ENCODE measurements around the gene PCDH9.

PCDH9 gene

GRCh38 chr13:66430269-66430668 is 799.9 kb downstream of the PCDH9 start:
- Mint-ChIP-seq H3K4me3 (no peak overlapping the region), H3K27ac (no peak overlapping the region), H3K4me1 (no peaks in the 10 kb centered on the region), H3K36me3 (no peaks in the 10 kb centered on the region), H3K9me3 (peaks cover 2% of the 10 kb centered on the region), H3K27me3 (no peaks in the 10 kb centered on the region)
- no peak for ATAC-seq

- no peaks in the 10 kb centered on the region for H3K4me1 Mint-ChIP-seq
- peaks cover 2% of the 10 kb centered on the region for H3K9me3 Mint-ChIP-seq
- H3K27me3 Mint-ChIP-seq: no peaks in the 10 kb centered on the region
- H3K27ac Mint-ChIP-seq: no peak overlapping the region
- ATAC-seq: no peak
- H3K36me3 Mint-ChIP-seq: no peaks in the 10 kb centered on the region
- no peak overlapping the region for H3K4me3 Mint-ChIP-seq
These were observed 801.0 kb downstream of the PCDH9 start for GRCh38 chr13:66429156-66429555.

GRCh38 chr13:66427458-66427861 is 802.7 kb downstream of the PCDH9 start:
- no peak overlapping the region for H3K27ac Mint-ChIP-seq
- H3K9me3 Mint-ChIP-seq: peaks cover 4% of the 10 kb centered on the region
- H3K4me1 Mint-ChIP-seq: no peaks in the 10 kb centered on the region
- no peak overlapping the region for H3K4me3 Mint-ChIP-seq
- no peaks in the 10 kb centered on the region for H3K36me3 Mint-ChIP-seq
- no peak for ATAC-seq
- H3K27me3 Mint-ChIP-seq: no peaks in the 10 kb centered on the region

DNA sequence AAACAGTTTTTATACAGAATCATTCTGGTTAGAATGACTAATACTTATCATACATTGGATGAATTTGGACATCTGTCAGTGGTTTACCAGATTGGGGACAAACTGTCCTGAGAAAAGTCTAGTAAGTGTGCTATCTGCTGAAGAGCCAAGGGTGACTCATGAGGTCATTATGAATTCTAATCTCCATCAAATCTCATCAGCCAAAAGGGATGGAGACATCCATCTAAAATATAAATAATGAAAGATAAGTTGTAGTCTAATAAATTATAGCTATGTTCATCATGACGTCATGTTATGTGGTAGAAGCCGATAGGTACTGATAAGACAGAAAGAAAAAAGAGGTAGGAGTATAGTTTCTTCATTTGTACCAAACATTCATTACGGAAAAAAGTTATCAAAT is 804.4 kb downstream of the PCDH9 start:
- no peaks in the 10 kb centered on the region for H3K27me3 Mint-ChIP-seq

GRCh38 chr13:66424422-66424821 is 805.7 kb downstream of the PCDH9 start:
- Mint-ChIP-seq H3K27me3 (no peaks in the 10 kb centered on the region), H3K27ac (no peak overlapping the region), H3K4me1 (no peaks in the 10 kb centered on the region), H3K9me3 (peaks cover 4% of the 10 kb centered on the region), H3K36me3 (no peaks in the 10 kb centered on the region), H3K4me3 (no peak overlapping the region)
- no peak for ATAC-seq

More for the DNA sequence above, 804.4 kb downstream of the PCDH9 start:
- H3K9me3 Mint-ChIP-seq: peaks cover 4% of the 10 kb centered on the region
- H3K27ac Mint-ChIP-seq: no peak overlapping the region
- H3K4me1 Mint-ChIP-seq: no peaks in the 10 kb centered on the region
- no peak overlapping the region for H3K4me3 Mint-ChIP-seq
- H3K36me3 Mint-ChIP-seq: no peaks in the 10 kb centered on the region
- no peak for ATAC-seq

- H3K27me3 Mint-ChIP-seq: no peaks in the 10 kb centered on the region
- H3K9me3 Mint-ChIP-seq: peaks cover 2% of the 10 kb centered on the region
- H3K4me1 Mint-ChIP-seq: no peaks in the 10 kb centered on the region
- no peak for ATAC-seq
- H3K4me3 Mint-ChIP-seq: no peak overlapping the region
- H3K36me3 Mint-ChIP-seq: no peaks in the 10 kb centered on the region
- H3K27ac Mint-ChIP-seq: no peak overlapping the region
These were observed 814.7 kb downstream of the PCDH9 start for GRCh38 chr13:66415444-66415843.

DNA sequence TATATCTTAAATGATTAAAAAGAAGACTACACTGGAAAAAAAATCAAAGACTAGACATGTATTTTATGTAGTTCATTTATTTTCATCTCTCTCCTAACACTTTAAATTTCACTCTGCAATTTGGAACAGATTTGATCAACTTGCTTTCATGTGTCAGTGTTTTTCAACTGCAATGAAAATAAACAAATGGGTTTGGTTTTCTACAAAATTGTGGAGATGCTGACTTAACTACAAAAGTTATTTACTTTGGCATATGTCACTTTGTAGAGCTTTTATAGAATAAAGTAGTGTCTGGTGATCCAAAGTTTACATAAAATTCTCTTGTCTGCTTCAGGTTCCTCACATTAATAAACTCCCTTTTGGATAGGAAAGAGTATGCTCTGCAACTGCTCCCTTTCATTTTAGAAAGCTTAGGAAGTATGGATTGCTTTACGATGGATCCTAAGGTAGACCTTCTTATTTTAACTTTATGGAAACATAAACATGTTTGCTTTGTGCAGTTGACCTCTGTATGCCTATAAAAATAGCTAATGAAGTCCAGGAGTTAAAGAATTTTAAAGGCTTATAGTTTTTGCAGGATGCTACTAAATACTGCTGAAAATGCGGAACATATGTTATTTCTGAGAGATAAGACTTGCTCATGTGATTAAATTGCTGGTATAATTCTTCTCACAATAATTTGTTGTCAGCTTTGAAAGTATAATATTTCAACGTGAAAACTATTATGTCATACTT is 815.9 kb downstream of the PCDH9 start:
- H3K9me3 Mint-ChIP-seq: peaks cover 2% of the 10 kb centered on the region

GRCh38 chr13:66410314-66410713 is 819.8 kb downstream of the PCDH9 start:
- Mint-ChIP-seq H3K4me1 (no peaks in the 10 kb centered on the region), H3K4me3 (no peak overlapping the region), H3K27ac (no peak overlapping the region), H3K27me3 (no peaks in the 10 kb centered on the region), H3K36me3 (no peaks in the 10 kb centered on the region), H3K9me3 (no peaks in the 10 kb centered on the region)
- no peak for ATAC-seq

More for the DNA sequence above, 815.9 kb downstream of the PCDH9 start:
- Mint-ChIP-seq H3K4me3 (no peak overlapping the region), H3K27ac (no peak overlapping the region), H3K4me1 (no peaks in the 10 kb centered on the region), H3K36me3 (no peaks in the 10 kb centered on the region), H3K27me3 (no peaks in the 10 kb centered on the region)
- ATAC-seq: no peak

- Mint-ChIP-seq H3K4me3 (no peak overlapping the region), H3K4me1 (no peaks in the 10 kb centered on the region), H3K36me3 (no peaks in the 10 kb centered on the region), H3K9me3 (no peaks in the 10 kb centered on the region), H3K27ac (no peak overlapping the region), H3K27me3 (no peaks in the 10 kb centered on the region)
- no peak for ATAC-seq
These were observed 820.6 kb downstream of the PCDH9 start for GRCh38 chr13:66409542-66409941.

GRCh38 chr13:66407128-66407527 is 823.0 kb downstream of the PCDH9 start:
- Mint-ChIP-seq H3K9me3 (no peaks in the 10 kb centered on the region), H3K4me1 (no peaks in the 10 kb centered on the region), H3K36me3 (no peaks in the 10 kb centered on the region), H3K27me3 (no peaks in the 10 kb centered on the region), H3K4me3 (no peak overlapping the region), H3K27ac (no peak overlapping the region)
- no peak for ATAC-seq

- ATAC-seq: no peak
- Mint-ChIP-seq H3K27me3 (no peaks in the 10 kb centered on the region), H3K4me1 (no peaks in the 10 kb centered on the region), H3K27ac (no peak overlapping the region), H3K36me3 (no peaks in the 10 kb centered on the region), H3K4me3 (no peak overlapping the region), H3K9me3 (peaks cover under 1% of the 10 kb centered on the region)
These were observed 824.0 kb downstream of the PCDH9 start for GRCh38 chr13:66405908-66406802.

DNA sequence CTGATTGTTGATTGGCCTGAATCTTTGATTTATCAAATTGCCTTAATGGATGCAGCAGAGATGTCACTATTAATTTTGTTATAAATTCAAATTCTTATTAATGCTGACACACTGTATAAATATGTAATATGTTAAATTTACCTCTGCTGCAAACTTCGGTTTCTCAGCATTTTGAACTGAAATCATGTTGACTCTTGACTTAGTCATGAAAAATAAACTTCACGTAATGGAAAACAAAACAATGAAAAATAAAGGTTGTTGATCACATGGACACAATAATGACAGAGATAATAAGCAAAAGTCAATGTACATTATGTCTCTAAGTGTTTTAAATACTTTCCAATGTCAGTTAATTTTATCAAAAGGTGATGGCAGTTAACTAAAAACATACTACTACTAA is 827.6 kb downstream of the PCDH9 start:
- Mint-ChIP-seq H3K4me3 (no peak overlapping the region), H3K4me1 (no peaks in the 10 kb centered on the region), H3K27me3 (no peaks in the 10 kb centered on the region), H3K9me3 (peaks cover 4% of the 10 kb centered on the region), H3K27ac (no peak overlapping the region), H3K36me3 (no peaks in the 10 kb centered on the region)
- ATAC-seq: no peak

- no peaks in the 10 kb centered on the region for H3K4me1 Mint-ChIP-seq
- H3K27ac Mint-ChIP-seq: no peak overlapping the region
- H3K36me3 Mint-ChIP-seq: no peaks in the 10 kb centered on the region
- no peak overlapping the region for H3K4me3 Mint-ChIP-seq
- peaks cover 4% of the 10 kb centered on the region for H3K9me3 Mint-ChIP-seq
- no peak for ATAC-seq
- H3K27me3 Mint-ChIP-seq: no peaks in the 10 kb centered on the region
These were observed 828.1 kb downstream of the PCDH9 start for GRCh38 chr13:66402066-66402465.

- Mint-ChIP-seq H3K27ac (no peak overlapping the region), H3K4me1 (no peaks in the 10 kb centered on the region), H3K27me3 (no peaks in the 10 kb centered on the region), H3K36me3 (no peaks in the 10 kb centered on the region), H3K4me3 (no peak overlapping the region), H3K9me3 (peaks cover 4% of the 10 kb centered on the region)
- ATAC-seq: no peak
These were observed 829.8 kb downstream of the PCDH9 start for GRCh38 chr13:66400292-66400691.

GRCh38 chr13:66399873-66400272 is 830.3 kb downstream of the PCDH9 start:
- Mint-ChIP-seq H3K9me3 (peaks cover 4% of the 10 kb centered on the region), H3K36me3 (no peaks in the 10 kb centered on the region), H3K27ac (no peak overlapping the region), H3K27me3 (no peaks in the 10 kb centered on the region), H3K4me3 (no peak overlapping the region), H3K4me1 (no peaks in the 10 kb centered on the region)
- ATAC-seq: no peak

DNA sequence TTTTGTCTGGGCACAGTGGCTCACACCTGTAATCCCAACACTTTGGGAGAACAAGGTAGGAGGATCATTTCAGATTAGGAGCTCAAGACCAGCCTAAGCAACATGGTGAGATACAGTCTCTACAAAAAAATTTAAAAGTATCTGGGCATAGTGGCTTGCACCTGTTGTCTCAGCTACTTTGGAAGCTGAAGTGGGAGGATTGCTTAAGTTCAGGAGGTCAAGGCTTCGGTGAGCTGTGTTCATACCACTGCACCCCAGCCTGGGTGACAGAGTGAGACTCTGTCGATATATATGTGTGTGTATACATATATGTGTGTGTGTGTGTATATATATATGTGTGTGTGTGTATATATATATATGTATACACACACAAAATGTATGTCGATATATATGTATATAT is 833.0 kb downstream of the PCDH9 start:
- no peaks in the 10 kb centered on the region for H3K4me1 Mint-ChIP-seq
- H3K9me3 Mint-ChIP-seq: peaks cover 4% of the 10 kb centered on the region
- no peaks in the 10 kb centered on the region for H3K36me3 Mint-ChIP-seq
- H3K27ac Mint-ChIP-seq: no peak overlapping the region
- no peak for ATAC-seq
- no peaks in the 10 kb centered on the region for H3K27me3 Mint-ChIP-seq
- H3K4me3 Mint-ChIP-seq: no peak overlapping the region
